ENCODE data around the gene CSPG4. TPM values are rescaled to one million over a fixed set of nuclear protein-coding genes. Genes with fewer than 3 reads are reported as not detected.
"Not testable (repeated sequence)": the region's sequence is repeated elsewhere in the genome, so short reads cannot be mapped to it uniquely, and the experiment has no call there.

CSPG4 gene
- total and polyA plus RNA-seq, 12 donors: 7.4 to 19.8 (median 12.1) TPM

- DNase-seq: no peak
- peaks cover 0 to 26% (median 9%) of the 10 kb centered on the region in 9 donors for H3K4me1 ChIP-seq
- no peak overlapping the region for H3K4me3 ChIP-seq
- H3K36me3 ChIP-seq: no peaks in the 10 kb centered on the region
- peaks cover 0 to 7% (median 0%) of the 10 kb centered on the region in 7 donors for H3K27me3 ChIP-seq
- no peaks in the 10 kb centered on the region for H3K9me3 ChIP-seq
- intact Hi-C loops (cut with DNase I): no loop called here
- 55 to 68% methylated on average over 3 of the region's 3 CpGs for WGBS, 2 donors
- ATAC-seq: no peak
- TF ChIP-seq, protein P1, sequence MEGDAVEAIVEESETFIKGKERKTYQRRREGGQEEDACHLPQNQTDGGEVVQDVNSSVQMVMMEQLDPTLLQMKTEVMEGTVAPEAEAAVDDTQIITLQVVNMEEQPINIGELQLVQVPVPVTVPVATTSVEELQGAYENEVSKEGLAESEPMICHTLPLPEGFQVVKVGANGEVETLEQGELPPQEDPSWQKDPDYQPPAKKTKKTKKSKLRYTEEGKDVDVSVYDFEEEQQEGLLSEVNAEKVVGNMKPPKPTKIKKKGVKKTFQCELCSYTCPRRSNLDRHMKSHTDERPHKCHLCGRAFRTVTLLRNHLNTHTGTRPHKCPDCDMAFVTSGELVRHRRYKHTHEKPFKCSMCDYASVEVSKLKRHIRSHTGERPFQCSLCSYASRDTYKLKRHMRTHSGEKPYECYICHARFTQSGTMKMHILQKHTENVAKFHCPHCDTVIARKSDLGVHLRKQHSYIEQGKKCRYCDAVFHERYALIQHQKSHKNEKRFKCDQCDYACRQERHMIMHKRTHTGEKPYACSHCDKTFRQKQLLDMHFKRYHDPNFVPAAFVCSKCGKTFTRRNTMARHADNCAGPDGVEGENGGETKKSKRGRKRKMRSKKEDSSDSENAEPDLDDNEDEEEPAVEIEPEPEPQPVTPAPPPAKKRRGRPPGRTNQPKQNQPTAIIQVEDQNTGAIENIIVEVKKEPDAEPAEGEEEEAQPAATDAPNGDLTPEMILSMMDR (IDR thresholded peaks at IDR 0.05): no peak
- H3K27ac ChIP-seq: no peak overlapping the region
Observed at GRCh38 chr15:75718328-75718727, 5.7 kb upstream of the CSPG4 start.

DNA sequence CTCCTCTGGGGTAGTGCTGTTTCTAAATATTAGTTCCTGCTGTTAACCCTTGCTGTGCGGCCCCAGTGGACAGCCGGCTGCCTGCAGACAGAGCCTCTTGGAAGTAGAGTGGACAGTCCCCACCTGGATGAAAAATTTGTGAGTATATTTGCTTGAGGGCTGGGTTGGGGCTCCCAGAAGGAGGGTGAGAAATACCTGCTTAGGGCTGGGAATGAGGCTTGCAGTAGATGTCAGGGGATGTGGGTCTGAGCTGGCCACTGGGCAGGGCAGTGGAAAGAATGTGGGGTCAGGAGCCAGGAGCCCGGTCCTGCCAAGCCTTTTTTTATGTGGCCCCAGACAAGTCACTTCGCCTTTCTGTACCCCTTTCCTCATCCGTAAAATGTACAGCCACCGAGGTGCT lies 4.4 kb upstream of the CSPG4 start:
- intact Hi-C loops (cut with DNase I); DNase-seq; H3K27ac ChIP-seq; H3K4me3 ChIP-seq; H3K36me3 ChIP-seq; H3K9me3 ChIP-seq: not testable (repeated sequence)
- H3K27me3 ChIP-seq: peaks cover 0 to 19% (median 3%) of the 10 kb centered on the region in 7 donors
- WGBS, 2 donors: 74 to 79% methylated on average over 6 of the region's 6 CpGs
- H3K4me1 ChIP-seq: peaks cover 4 to 28% (median 10%) of the 10 kb centered on the region in 9 donors
- ATAC-seq: peak in 1 of 8 donors; percentile 14

GRCh38 chr15:75716249-75716950 lies 3.8 kb upstream of the CSPG4 start:
- H3K4me1 ChIP-seq: peaks cover 4 to 28% (median 10%) of the 10 kb centered on the region in 9 donors
- ATAC-seq: peak in 7 of 8 donors; percentile 1 to 35 (median 20)
- peaks cover 0 to 19% (median 3%) of the 10 kb centered on the region in 7 donors for H3K27me3 ChIP-seq
- H3K27ac ChIP-seq; DNase-seq; H3K9me3 ChIP-seq; H3K4me3 ChIP-seq; intact Hi-C loops (cut with DNase I); H3K36me3 ChIP-seq: not testable (repeated sequence)
- WGBS, 2 donors: 53 to 73% methylated on average over 4 of the region's 10 CpGs

DNA sequence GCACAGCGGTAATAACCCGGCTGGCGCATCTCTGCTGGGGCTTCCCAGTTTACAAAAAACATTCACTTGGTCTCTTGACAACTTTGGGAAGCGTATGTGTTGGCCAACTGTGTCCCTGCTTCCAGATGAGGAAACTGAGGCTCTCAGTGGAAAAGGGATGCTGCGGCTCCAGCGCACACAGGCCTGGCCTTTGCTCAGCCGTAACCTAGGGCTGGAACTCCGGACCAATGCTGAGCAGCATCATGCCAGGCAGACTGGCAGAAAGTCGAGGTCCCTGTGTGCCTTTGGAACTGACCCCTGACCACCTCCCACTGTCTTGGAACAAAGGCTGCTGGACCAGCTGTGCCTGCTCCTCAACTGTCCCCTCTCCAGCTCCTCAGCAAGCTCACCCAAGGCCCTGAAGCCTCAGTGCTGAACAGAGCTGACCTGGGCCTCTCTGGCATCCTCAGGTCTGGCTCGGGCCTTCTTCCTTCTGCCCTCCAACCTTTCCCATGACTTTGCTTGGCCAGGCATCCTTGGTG lies 2.7 kb upstream of the CSPG4 start:
- intact Hi-C loops (cut with DNase I); DNase-seq; ATAC-seq; H3K4me3 ChIP-seq; H3K9me3 ChIP-seq; H3K36me3 ChIP-seq: not testable (repeated sequence)
- Histone ChIP-seq H3K27me3 (peaks cover 0 to 19% (median 3%) of the 10 kb centered on the region in 7 donors), H3K27ac (peak overlapping the region in 1 of 10 donors; percentile 16), H3K4me1 (peaks cover 4 to 25% (median 10%) of the 10 kb centered on the region in 9 donors)
- 87 to 91% methylated on average over 10 of the region's 10 CpGs for WGBS, 2 donors

- Histone ChIP-seq H3K4me1 (peaks cover 4 to 34% (median 14%) of the 10 kb centered on the region in 9 donors), H3K27me3 (peaks cover 0 to 19% (median 3%) of the 10 kb centered on the region in 7 donors), H3K27ac (peak overlapping the region in 2 of 10 donors; percentile 88 to 89), H3K36me3 (no peaks in the 10 kb centered on the region), H3K4me3 (no peak overlapping the region), H3K9me3 (no peaks in the 10 kb centered on the region)
- intact Hi-C loops (cut with DNase I): no loop called here
- no peak for DNase-seq
- TF ChIP-seq, protein P1 (IDR thresholded peaks at IDR 0.05): no peak
- 88 to 95% methylated on average over 3 of the region's 3 CpGs for WGBS, 2 donors
- no peak for ATAC-seq
Observed at GRCh38 chr15:75714195-75714594, 1.5 kb upstream of the CSPG4 start.

Measured in heart right ventricle (tissue), 16 donors.